HepG2 (cell line): ENCODE data around the gene ZNF26. TPM values are rescaled to one million over a fixed set of nuclear protein-coding genes. Genes with fewer than 3 reads are reported as not detected.
A peak's percentile ranks its signal among the peaks of the same experiment; 100 is the strongest.

Experiments used
- DR1 ChIP-seq: sonication (generic); formaldehyde crosslinking; IDR thresholded peaks from 2 replicates; pipeline ENCODE4 v1.8.0; 2021; ENCODE audit warnings: mild to moderate bottlenecking, missing genetic modification reagents, inconsistent platforms
- JUNB ChIP-seq: sonication (generic); formaldehyde crosslinking; IDR thresholded peaks from 2 replicates; pipeline ENCODE4 v1.8.0; 2022; ENCODE audit warnings: missing genetic modification reagents, mild to moderate bottlenecking, borderline replicate concordance
- KDM5B ChIP-seq: sonication (generic); formaldehyde crosslinking; IDR thresholded peaks from 2 replicates; pipeline ENCODE4 v1.4.0; 2020; ENCODE audit warnings: missing genetic modification reagents, mild to moderate bottlenecking, borderline replicate concordance
- KLF16 ChIP-seq, 2 experiments: sonication (generic) in 1 of 2; formaldehyde crosslinking in 1 of 2; IDR thresholded peaks; 2 replicates each; pipeline versions ENCODE4 v1.6.1 to v1.8.0; 2016 to 2023; ENCODE audit warnings: missing genetic modification reagents in 2 of 2, missing compliant biosample characterization in 1 of 2
- KMT2A ChIP-seq: sonication (generic); formaldehyde crosslinking; IDR thresholded peaks from 2 replicates; pipeline ENCODE4 v1.4.0; 2020; ENCODE audit warnings: missing genetic modification reagents
- MIER3 ChIP-seq: IDR thresholded peaks from 2 replicates; pipeline ENCODE4 v1.6.1; 2016; ENCODE audit warnings: missing compliant biosample characterization, borderline replicate concordance
- MXI1 ChIP-seq: IDR thresholded peaks from 3 replicates; pipeline ENCODE4 v1.6.1; 2012; ENCODE audit warnings: low read depth, low read length, inconsistent platforms, borderline replicate concordance
- PAWR ChIP-seq: sonication (generic); formaldehyde crosslinking; IDR thresholded peaks from 2 replicates; pipeline ENCODE4 v1.4.0; 2020; ENCODE audit warnings: missing genetic modification reagents, mild to moderate bottlenecking, borderline replicate concordance
- RXRB ChIP-seq: IDR thresholded peaks from 2 replicates; pipeline ENCODE4 v1.6.1; 2016; ENCODE audit warnings: borderline replicate concordance, missing genetic modification reagents, missing compliant biosample characterization
- SPEN ChIP-seq: sonication (generic); formaldehyde crosslinking; IDR thresholded peaks from 2 replicates; pipeline ENCODE4 v1.5.1; 2020; ENCODE audit warnings: low read depth, mild to moderate bottlenecking, missing genetic modification reagents
- TGIF2 ChIP-seq: IDR thresholded peaks from 2 replicates; pipeline ENCODE4 v1.6.1; 2016; ENCODE audit warnings: control low read depth, missing compliant biosample characterization
- ZFAT ChIP-seq: sonication (generic); formaldehyde crosslinking; conservative IDR thresholded peaks from 2 replicates; pipeline ENCODE4 v1.8.1; 2023; ENCODE audit warnings: missing genetic modification reagents, inconsistent platforms
- ZFP36L2 ChIP-seq: sonication (generic); formaldehyde crosslinking; IDR thresholded peaks from 2 replicates; pipeline ENCODE4 v1.4.0; 2020; ENCODE audit warnings: missing genetic modification reagents
- ZNF280D ChIP-seq: sonication (generic); formaldehyde crosslinking; IDR thresholded peaks from 2 replicates; pipeline ENCODE4 v1.5.1; 2020; ENCODE audit warnings: mild to moderate bottlenecking, missing genetic modification reagents
- ZNF292 ChIP-seq: sonication (generic); formaldehyde crosslinking; IDR thresholded peaks from 2 replicates; pipeline ENCODE4 v1.8.1; 2022; ENCODE audit warnings: mild to moderate bottlenecking, low read depth, missing genetic modification reagents, borderline replicate concordance
- ZNF30 ChIP-seq: sonication (generic); formaldehyde crosslinking; IDR thresholded peaks from 2 replicates; pipeline ENCODE4 v1.5.0; 2020; ENCODE audit warnings: mild to moderate bottlenecking, missing genetic modification reagents
- ZNF44 ChIP-seq: sonication (generic); formaldehyde crosslinking; IDR thresholded peaks from 2 replicates; pipeline ENCODE4 v1.5.1; 2020; ENCODE audit warnings: mild to moderate bottlenecking, missing genetic modification reagents
- ZNF530 ChIP-seq: sonication (generic); formaldehyde crosslinking; IDR thresholded peaks from 2 replicates; pipeline ENCODE4 v1.5.0; 2020; ENCODE audit warnings: low read depth, mild to moderate bottlenecking, missing genetic modification reagents
- ZNF550 ChIP-seq: sonication (generic); formaldehyde crosslinking; IDR thresholded peaks from 2 replicates; pipeline ENCODE4 v1.4.0; 2020; ENCODE audit warnings: mild to moderate bottlenecking, missing genetic modification reagents, borderline replicate concordance
- ZNF574 ChIP-seq: sonication (generic); formaldehyde crosslinking; IDR thresholded peaks from 2 replicates; pipeline ENCODE4 v1.4.0; 2020; ENCODE audit warnings: missing genetic modification reagents
- ZSCAN20 ChIP-seq: sonication (generic); formaldehyde crosslinking; IDR thresholded peaks from 2 replicates; pipeline ENCODE4 v1.4.0; 2020; ENCODE audit warnings: missing genetic modification reagents, mild to moderate bottlenecking, borderline replicate concordance
- ZSCAN21 ChIP-seq: sonication (generic); formaldehyde crosslinking; IDR thresholded peaks from 2 replicates; pipeline ENCODE4 v1.8.0; 2022; ENCODE audit warnings: mild to moderate bottlenecking, missing genetic modification reagents, moderate library complexity, borderline replicate concordance
- polyA plus RNA-seq, 8 experiments: library from polyadenylated mRNA; depleted of rRNA in 3 of 8; stranded (reverse) in 7 of 8; unstranded in 1 of 8; fragments of >200 nt; fragmentation: Illumina TruSeq in 4 of 8; extraction: Trizol in 4 of 8; gene quantifications; 2 replicates each; pipeline versions ENCODE4 v1.2.1 to v1.2.3, GENCODE V29; 2011 to 2016; ENCODE audit warnings: low read depth in 4 of 8, missing spikeins in 1 of 8, mixed read lengths in 1 of 8; ENCODE audit not compliant: insufficient read depth in 1 of 8
- total RNA-seq, 5 experiments: library from RNA; depleted of rRNA; stranded (reverse); fragments of >200 nt; fragmentation: Illumina TruSeq; extraction: Trizol; gene quantifications; 2 replicates each; pipeline ENCODE4 v1.2.3, GENCODE V29; 2016; ENCODE audit warnings: low read depth in 1 of 5

Gene ZNF26
- total and polyA plus RNA-seq, 2 of the 13 experiments (the other 11 are each of a cell fraction or from before 2014, with no cell fraction given): 3.8 to 6.5 TPM

GRCh38 chr12:133037207-133038005 is 51.2 kb downstream of the ZNF26 start, which contains the start of gene ZNF84 (continued):
- TF ChIP-seq ZNF574 (CRISPR knock-in tag) (peak; percentile 88), SPEN (CRISPR knock-in tag) (peak; percentile 81), JUNB (peak; percentile 65; the same call in 1 of the 2 replicates), DR1 (CRISPR knock-in tag) (peak; percentile 30; the same call in 1 of the 2 replicates), TGIF2 (CRISPR knock-in tag) (0 out of 2 replicates have a peak, but pooled peaks have one; percentile 67), ZNF292 (no peak), ZFP36L2 (CRISPR knock-in tag) (0 out of 2 replicates have a peak, but pooled peaks have one; percentile 29), MIER3 (CRISPR knock-in tag) (peak; percentile 88; the same call in 1 of the 2 replicates), KMT2A (CRISPR knock-in tag) (0 out of 2 replicates have a peak, but pooled peaks have one; percentile 8), ZSCAN20 (CRISPR knock-in tag) (0 out of 2 replicates have a peak, but pooled peaks have one; percentile 63), ZNF530 (CRISPR knock-in tag) (0 out of 2 replicates have a peak, but pooled peaks have one; percentile 55), ZNF30 (no peak), ZFAT (peak; percentile 27; the same call in 1 of the 2 replicates), ZNF44 (CRISPR knock-in tag) (peak; percentile 55; the same call in 1 of the 2 replicates), ZNF280D (CRISPR knock-in tag) (peak; percentile 60; the same call in 1 of the 2 replicates), KDM5B (CRISPR knock-in tag) (peak; percentile 85; the same call in 1 of the 2 replicates), KLF16 (CRISPR knock-in tag; IDR thresholded peaks at IDR 0.05) (peak in 1 of 2 experiments; percentile 49; a peak in 1 of 4 replicates), MXI1 (peak; percentile 69; the same call in 1 of the 3 replicates), PAWR (0 out of 2 replicates have a peak, but pooled peaks have one; percentile 41), ZSCAN21 (CRISPR knock-in tag) (peak; percentile 63; the same call in 1 of the 2 replicates), ZNF550 (peak; percentile 37; the same call in 1 of the 2 replicates), RXRB (CRISPR knock-in tag) (peak; percentile 67; the same call in 1 of the 2 replicates)
